T47D (cell line): ENCODE measurements around the gene ATP6V0A1.
"Not testable (repeated sequence)": the region's sequence is repeated elsewhere in the genome, so short reads cannot be mapped to it uniquely, and the experiment has no call there.

Experiments
- DNase-seq, 2 experiments: peaks; one replicate each; pipeline versions ENCODE4 v3.0.0 to v3.0.0-alpha.2; 2011 to 2012; ENCODE audit warnings: low read depth in 1 of 2, low spot score in 1 of 2
- JUND ChIP-seq: IDR thresholded peaks from 2 replicates; pipeline ENCODE4 v1.6.1; 2012; ENCODE audit warnings: low read depth
- in situ Hi-C: cut with HindIII; loops from 2 replicates; pipeline ENCODE4 v1.10.0; 2016; ENCODE audit warnings: low sequenced_read_pairs, low pct_unique_long_range_greater_than_20kb

Gene ATP6V0A1

GRCh38 chr17:42475835-42476234 lies 17.2 kb downstream of the ATP6V0A1 start:
- TF ChIP-seq JUND: no peak
- DNase-seq: no peak
- in situ Hi-C loops: no loop called here

- in situ Hi-C loops: no loop called here
- no peak for DNase-seq
These were observed 17.7 kb downstream of the ATP6V0A1 start for GRCh38 chr17:42476411-42476810.

GRCh38 chr17:42477173-42477572 lies 18.5 kb downstream of the ATP6V0A1 start:
- TF ChIP-seq JUND: no peak
- in situ Hi-C loops: no loop called here
- no peak for DNase-seq

More at GRCh38 chr17:42476411-42476810, 17.7 kb downstream of the ATP6V0A1 start:
- no peak for TF ChIP-seq JUND

- in situ Hi-C loops, DNase-seq: not testable (repeated sequence)
These were observed 19.1 kb downstream of the ATP6V0A1 start for GRCh38 chr17:42477824-42478223.

- DNase-seq: no peak
- in situ Hi-C loops: no loop called here
- no peak for TF ChIP-seq JUND
These were observed 25.6 kb downstream of the ATP6V0A1 start for GRCh38 chr17:42484304-42484703.

GRCh38 chr17:42485680-42486079 lies 27.0 kb downstream of the ATP6V0A1 start:
- no peak for TF ChIP-seq JUND
- in situ Hi-C loops: no loop called here
- DNase-seq: no peak

GRCh38 chr17:42488032-42488431 lies 29.4 kb downstream of the ATP6V0A1 start:
- DNase-seq: no peak
- in situ Hi-C loops: no loop called here
- no peak for TF ChIP-seq JUND

- in situ Hi-C loops: no loop called here
- DNase-seq: no peak
- no peak for TF ChIP-seq JUND
These were observed 34.6 kb downstream of the ATP6V0A1 start for GRCh38 chr17:42493319-42493718.

- TF ChIP-seq JUND: no peak
- DNase-seq: no peak
- in situ Hi-C loops: no loop called here
These were observed 36.0 kb downstream of the ATP6V0A1 start for GRCh38 chr17:42494673-42495072.

GRCh38 chr17:42498828-42499227 lies 40.1 kb downstream of the ATP6V0A1 start:
- TF ChIP-seq JUND: no peak
- in situ Hi-C loops: no loop called here
- DNase-seq: no peak

- TF ChIP-seq JUND: no peak
- in situ Hi-C loops: no loop called here
- no peak for DNase-seq
These were observed 43.4 kb downstream of the ATP6V0A1 start for GRCh38 chr17:42502091-42502490.

GRCh38 chr17:42502926-42503325 lies 44.2 kb downstream of the ATP6V0A1 start:
- no peak for TF ChIP-seq JUND
- in situ Hi-C loops: no loop called here
- DNase-seq: no peak

GRCh38 chr17:42507671-42508070 lies 49.0 kb downstream of the ATP6V0A1 start:
- no peak for TF ChIP-seq JUND
- in situ Hi-C loops: no loop called here
- no peak for DNase-seq

- in situ Hi-C loops: no loop called here
- no peak for TF ChIP-seq JUND
- no peak for DNase-seq
These were observed 49.9 kb downstream of the ATP6V0A1 start for GRCh38 chr17:42508426-42509165.
